Heart right ventricle (tissue), 16 donors: ENCODE measurements around the gene CELF4. TPM values are rescaled to one million over a fixed set of nuclear protein-coding genes. Genes with fewer than 3 reads are reported as not detected.

Source experiments
- ATAC-seq, 8 donors: fragments of 200-7000 bp; cut with Tn5 transposase; one replicate each; pipeline ENCODE4 v1.9.1; 2020; ENCODE audit warnings: mild to moderate bottlenecking in 8 of 8, moderate library complexity in 8 of 8, moderate number of reproducible peaks in 1 of 8
- DNase-seq, 2 donors: peaks; one replicate each; pipeline ENCODE4 v3.0.0-alpha.2; 2020
- H3K27ac ChIP-seq, 10 donors: fragments of 200-600 bp; sonication (generic) in 2 of 10; one replicate each; pipeline versions ENCODE4 v1.5.0 to v1.8.0; 2020 to 2022; ENCODE audit warnings: mild to moderate bottlenecking in 3 of 10
- H3K27me3 ChIP-seq, 7 donors: fragments of 200-600 bp; one replicate each; pipeline ENCODE4 v1.8.0; 2021 to 2022; ENCODE audit warnings: mild to moderate bottlenecking in 2 of 7
- H3K36me3 ChIP-seq, 9 donors: fragments of 200-600 bp; sonication (generic) in 1 of 9; one replicate each; pipeline versions ENCODE4 v1.5.0 to v1.8.0; 2020 to 2022; ENCODE audit warnings: mild to moderate bottlenecking in 2 of 9
- H3K4me1 ChIP-seq, 9 donors: fragments of 200-600 bp; sonication (generic) in 1 of 9; one replicate each; pipeline versions ENCODE4 v1.5.0 to v1.8.0; 2020 to 2022; ENCODE audit warnings: mild to moderate bottlenecking in 4 of 9
- H3K4me3 ChIP-seq, 10 donors: fragments of 200-600 bp; sonication (generic) in 2 of 10; one replicate each; pipeline versions ENCODE4 v1.5.0 to v1.8.0; 2020 to 2022; ENCODE audit warnings: mild to moderate bottlenecking in 7 of 10, moderate library complexity in 2 of 10
- H3K9me3 ChIP-seq, 11 donors: fragments of 200-600 bp in 10 of 11; sonication (generic) in 2 of 11; one replicate each; pipeline versions ENCODE4 v1.5.0 to v1.8.0; 2013 to 2022; ENCODE audit warnings: mild to moderate bottlenecking in 2 of 11, control low read depth in 1 of 11, moderate library complexity in 1 of 11
- WGBS, 2 donors: extraction: QIAGEN DNeasy Blood & Tissue Kit; methylation state at CpG; one replicate each; pipeline ENCODE4 v1.1.7; 2013; ENCODE audit warnings: inconsistent platforms in 1 of 2; 5-methylcytosine and 5-hydroxymethylcytosine counted together
- intact Hi-C, 10 donors: fragments of 100-400 bp; cut with DNase I; formaldehyde crosslinking; loops; one replicate each; pipeline versions ENCODE4 v1.11.1 to v1.14.2; 2022
- polyA plus RNA-seq, 2 donors: library from polyadenylated mRNA; stranded (reverse); fragments of 200-250 nt; gene quantifications; one replicate each; pipeline ENCODE4 v1.2.3, GENCODE V29; 2013
- total RNA-seq, 10 donors: library from RNA; stranded (reverse); fragmentation: NEBNext Ultra II Directional in 3 of 10; extraction: Animal tissue kit (Norgen Biotek cat#: 25700) in 3 of 10; gene quantifications; one replicate each; pipeline versions ENCODE4 v1.2.1 to v1.2.4, GENCODE V29; 2021 to 2023
- TF ChIP-seq, protein P1 (sequence below), 9 donors: fragments of 200-600 bp; sonication (generic) in 2 of 9; IDR thresholded peaks; one replicate each; pipeline versions ENCODE4 v1.5.0 to v1.8.0; 2021 to 2022; ENCODE audit warnings: antibody characterized with exemption in 9 of 9, mild to moderate bottlenecking in 5 of 9, moderate library complexity in 1 of 9
- donor health status: Arrhythmogenic right ventricular cardiomyopathy.
- donor health status: ischemic (EF 13 %, LVEDD 7.1; RV severe dilation, severe dysfunction).
- donor health status: healthy with polysubstance abuse.
- donor health status: DM: no; HTN: yes; CAD: no.
- donor health status: DM: no; HTN: no; CAD: no.
- donor health status: ischemic (EF 25% LVEDD 6.9; RV normal size, moderate dysfunction).
- donor health status: ischemic (EF 25% LVEDD 5.7; RV mildly dilated, moderate dysfunction).
- donor health status: healthy.
- donor health status: DM: yes; HTN: yes; CAD: no.
- donor health status: Ischemic cardiomyopathy.
- donor health status: ischemic (EF 35%, LVEDD 5.7; RV mildly dilated, moderate dysfunction).
- donor health status: nonischemic (EF 11% LVEDD 7.7; RV severe dilation, severe dysfunction).
- donor health status: DM: yes; HTN: yes; CAD: no.
- donor health status: PGD.
- donor health status: ischemic (EF 29% LVEDD 5.4; RV normal size, mild dysfunction).
- donor health status: nonischemic (EF 23%, LVEDD 6.1; RV moderate dilation, normal function).

The CELF4 gene
- total and polyA plus RNA-seq, 12 donors = 0.07 to 1.2 (median 0.31) TPM; not detected in 1

DNA sequence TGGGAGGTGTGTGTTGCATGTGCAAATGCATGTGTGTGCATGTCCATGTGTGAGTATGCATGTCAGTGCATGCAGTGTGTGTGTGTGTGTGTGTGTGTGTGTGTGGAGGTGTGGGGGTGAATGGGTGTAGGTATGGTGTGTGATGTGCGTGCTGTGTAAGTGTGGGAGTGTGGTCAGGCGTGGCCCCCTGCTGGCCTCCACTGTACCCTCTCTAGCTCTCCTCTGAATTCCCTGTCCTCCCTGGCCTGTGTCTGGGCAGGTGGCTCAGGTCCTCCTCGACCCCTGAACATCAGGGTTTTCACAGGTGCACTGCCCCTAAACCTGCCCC, 230.2 kb downstream of the CELF4 start:
- DNase-seq = no peak
- H3K4me3 ChIP-seq = no peak overlapping the region
- intact Hi-C loops = no loop called here
- TF ChIP-seq, protein P1, sequence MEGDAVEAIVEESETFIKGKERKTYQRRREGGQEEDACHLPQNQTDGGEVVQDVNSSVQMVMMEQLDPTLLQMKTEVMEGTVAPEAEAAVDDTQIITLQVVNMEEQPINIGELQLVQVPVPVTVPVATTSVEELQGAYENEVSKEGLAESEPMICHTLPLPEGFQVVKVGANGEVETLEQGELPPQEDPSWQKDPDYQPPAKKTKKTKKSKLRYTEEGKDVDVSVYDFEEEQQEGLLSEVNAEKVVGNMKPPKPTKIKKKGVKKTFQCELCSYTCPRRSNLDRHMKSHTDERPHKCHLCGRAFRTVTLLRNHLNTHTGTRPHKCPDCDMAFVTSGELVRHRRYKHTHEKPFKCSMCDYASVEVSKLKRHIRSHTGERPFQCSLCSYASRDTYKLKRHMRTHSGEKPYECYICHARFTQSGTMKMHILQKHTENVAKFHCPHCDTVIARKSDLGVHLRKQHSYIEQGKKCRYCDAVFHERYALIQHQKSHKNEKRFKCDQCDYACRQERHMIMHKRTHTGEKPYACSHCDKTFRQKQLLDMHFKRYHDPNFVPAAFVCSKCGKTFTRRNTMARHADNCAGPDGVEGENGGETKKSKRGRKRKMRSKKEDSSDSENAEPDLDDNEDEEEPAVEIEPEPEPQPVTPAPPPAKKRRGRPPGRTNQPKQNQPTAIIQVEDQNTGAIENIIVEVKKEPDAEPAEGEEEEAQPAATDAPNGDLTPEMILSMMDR (IDR thresholded peaks at IDR 0.05) = peak in 2 of 9 donors; percentile 10
- no peaks in the 10 kb centered on the region for H3K4me1 ChIP-seq
- WGBS, 2 donors = 60 to 64% methylated on average over 3 of the region's 3 CpGs
- H3K9me3 ChIP-seq = no peaks in the 10 kb centered on the region
- H3K36me3 ChIP-seq = no peaks in the 10 kb centered on the region
- peak in 2 of 8 donors; percentile 21 to 35 for ATAC-seq
- H3K27ac ChIP-seq = no peak overlapping the region
- H3K27me3 ChIP-seq = peaks cover 0 to 22% (median 4%) of the 10 kb centered on the region in 7 donors

- no peak for DNase-seq
- 69 to 75% methylated on average over 23 of the region's 23 CpGs for WGBS, 2 donors
- Histone ChIP-seq H3K4me3 (no peak overlapping the region), H3K9me3 (no peaks in the 10 kb centered on the region), H3K4me1 (no peaks in the 10 kb centered on the region), H3K27ac (no peak overlapping the region), H3K27me3 (peaks cover 0 to 17% (median 4%) of the 10 kb centered on the region in 7 donors), H3K36me3 (no peaks in the 10 kb centered on the region)
- intact Hi-C loops = no loop called here
- TF ChIP-seq, protein P1 (IDR thresholded peaks at IDR 0.05) = no peak
- ATAC-seq = no peak
Observed at GRCh38 chr18:37334631-37335408, 230.8 kb downstream of the CELF4 start.

DNA sequence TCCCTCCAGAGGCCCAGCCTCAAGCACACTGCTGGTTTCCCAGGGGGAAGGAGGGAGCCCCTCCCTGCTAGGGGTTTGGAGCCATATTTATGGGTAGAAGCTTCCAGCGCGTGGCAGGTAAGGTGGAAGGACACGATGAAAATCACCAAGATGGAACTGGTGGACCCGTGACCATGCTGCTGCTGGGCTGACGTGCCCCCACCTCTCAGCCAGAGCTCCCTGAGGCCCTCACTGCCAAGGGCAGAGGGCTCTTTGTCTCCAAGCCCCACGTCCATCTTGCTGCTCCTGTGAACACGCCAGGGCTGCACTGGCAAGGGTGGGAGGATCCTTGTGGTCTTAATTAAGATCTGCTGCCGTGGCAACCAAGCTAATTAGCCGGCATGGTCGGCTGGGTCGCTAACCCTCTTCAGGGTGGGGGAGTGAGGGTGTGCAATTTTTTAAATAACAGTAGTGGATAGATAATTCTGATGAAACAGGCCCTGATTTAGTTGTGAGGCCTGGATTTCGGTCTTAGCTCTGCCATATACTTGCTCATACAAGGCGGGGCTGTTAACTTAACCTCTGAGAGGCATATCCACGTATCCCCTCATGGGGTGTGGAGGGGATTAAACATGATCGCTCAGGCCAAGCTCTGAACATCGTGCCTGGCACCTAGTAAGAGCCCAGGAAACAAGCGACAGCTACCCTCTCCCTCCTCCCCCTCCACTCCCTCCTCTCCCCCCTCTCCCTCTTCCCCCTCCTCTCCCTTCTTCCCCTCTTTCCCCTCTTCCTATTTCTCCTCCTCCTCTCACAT, 232.8 kb downstream of the CELF4 start:
- DNase-seq (no peak), ATAC-seq (no peak)
- Histone ChIP-seq H3K27ac (no peak overlapping the region), H3K4me3 (no peak overlapping the region), H3K4me1 (no peaks in the 10 kb centered on the region), H3K9me3 (no peaks in the 10 kb centered on the region), H3K36me3 (no peaks in the 10 kb centered on the region), H3K27me3 (peaks cover 0 to 13% (median 3%) of the 10 kb centered on the region in 7 donors)
- intact Hi-C loops = no loop called here
- 72 to 73% methylated on average over 17 of the region's 17 CpGs for WGBS, 2 donors
- TF ChIP-seq, protein P1 (IDR thresholded peaks at IDR 0.05) = no peak

- DNase-seq (no peak), ATAC-seq (no peak)
- Histone ChIP-seq H3K9me3 (no peaks in the 10 kb centered on the region), H3K36me3 (no peaks in the 10 kb centered on the region), H3K4me1 (no peaks in the 10 kb centered on the region), H3K4me3 (no peak overlapping the region), H3K27ac (no peak overlapping the region), H3K27me3 (peaks cover 0 to 13% (median 3%) of the 10 kb centered on the region in 7 donors)
- TF ChIP-seq, protein P1 (IDR thresholded peaks at IDR 0.05) = no peak
- intact Hi-C loops = no loop called here
- 81 to 82% methylated on average over 8 of the region's 8 CpGs for WGBS, 2 donors
Observed at GRCh38 chr18:37332219-37332618, 233.4 kb downstream of the CELF4 start.
